ENCODE data around the gene COPA.

Gene COPA

GRCh38 chr1:160308451-160309184 is 34.4 kb downstream of the COPA start:
- no peak for TF ChIP-seq CTCF (IDR thresholded peaks at IDR 0.05; ENCODE audit: low read depth, low read length)
- Histone ChIP-seq H3K9me3 (no peaks in the 10 kb centered on the region), H3K27me3 (no peaks in the 10 kb centered on the region), H3K4me1 (no peaks in the 10 kb centered on the region), H3K36me3 (peaks cover 82% of the 10 kb centered on the region), H3K4me3 (ENCODE audit: low read depth, low read length) (no peak overlapping the region)
- DNase-seq = no peak

- Histone ChIP-seq H3K4me1 (no peaks in the 10 kb centered on the region), H3K36me3 (peaks cover 78% of the 10 kb centered on the region)
- no peak for DNase-seq
Observed at GRCh38 chr1:160307118-160307791, 35.8 kb downstream of the COPA start.

GRCh38 chr1:160300173-160300572 is 42.9 kb downstream of the COPA start:
- no peak for TF ChIP-seq CTCF (IDR thresholded peaks at IDR 0.05; ENCODE audit: low read depth, low read length)
- DNase-seq = no peak
- H3K36me3 ChIP-seq = peaks cover 61% of the 10 kb centered on the region
- no peaks in the 10 kb centered on the region for H3K4me1 ChIP-seq
- H3K27me3 ChIP-seq = no peaks in the 10 kb centered on the region
- H3K9me3 ChIP-seq = no peaks in the 10 kb centered on the region
- no peak overlapping the region for H3K4me3 ChIP-seq (ENCODE audit: low read depth, low read length)

More at GRCh38 chr1:160307118-160307791, 35.8 kb downstream of the COPA start:
- H3K27me3 ChIP-seq = no peaks in the 10 kb centered on the region
- no peak for TF ChIP-seq CTCF (IDR thresholded peaks at IDR 0.05; ENCODE audit: low read depth, low read length)
- no peak overlapping the region for H3K4me3 ChIP-seq (ENCODE audit: low read depth, low read length)
- no peaks in the 10 kb centered on the region for H3K9me3 ChIP-seq

GRCh38 chr1:160296036-160296435 is 47.0 kb downstream of the COPA start:
- no peak for DNase-seq
- H3K4me1 ChIP-seq = no peaks in the 10 kb centered on the region
- no peak overlapping the region for H3K4me3 ChIP-seq (ENCODE audit: low read depth, low read length)
- TF ChIP-seq CTCF (IDR thresholded peaks at IDR 0.05; ENCODE audit: low read depth, low read length) = no peak
- no peaks in the 10 kb centered on the region for H3K9me3 ChIP-seq
- H3K36me3 ChIP-seq = peaks cover 80% of the 10 kb centered on the region
- H3K27me3 ChIP-seq = no peaks in the 10 kb centered on the region

- no peak overlapping the region for H3K4me3 ChIP-seq (ENCODE audit: low read depth, low read length)
- no peak for DNase-seq
- no peaks in the 10 kb centered on the region for H3K4me1 ChIP-seq
- TF ChIP-seq CTCF (IDR thresholded peaks at IDR 0.05; ENCODE audit: low read depth, low read length) = no peak
- H3K9me3 ChIP-seq = no peaks in the 10 kb centered on the region
- peaks cover 80% of the 10 kb centered on the region for H3K36me3 ChIP-seq
- H3K27me3 ChIP-seq = no peaks in the 10 kb centered on the region
Observed at GRCh38 chr1:160293020-160293968, 49.8 kb downstream of the COPA start.

Measured in BE2C (cell line).